H1 (cell line): Measurements from ENCODE around the gene SORCS3. TPM values are rescaled to one million over a fixed set of nuclear protein-coding genes. Genes with fewer than 3 reads are reported as not detected.

Experiments used
- ASH2L ChIP-seq: fragments of 200-600, 300-600 bp; sonication (generic); IDR thresholded peaks from one replicate; pipeline ENCODE4 v1.7.1; 2017; ENCODE audit warnings: low read length
- ATF3 ChIP-seq: IDR thresholded peaks from 2 replicates; pipeline ENCODE4 v1.6.1; 2011; ENCODE audit warnings: low read depth, mild to moderate bottlenecking, low read length; ENCODE audit not compliant: insufficient read depth
- CBX5 ChIP-seq: fragments of 300-800, 300-1000 bp; sonication (generic); IDR thresholded peaks from 2 replicates; pipeline ENCODE4 v1.7.1; 2016; ENCODE audit warnings: antibody characterized with exemption, low read length, low read depth
- CBX8 ChIP-seq: fragments of 300-800, 300-1000 bp; sonication (generic); IDR thresholded peaks from 2 replicates; pipeline ENCODE4 v1.7.1; 2016; ENCODE audit warnings: low read depth, low read length, borderline replicate concordance
- CEBPB ChIP-seq: IDR thresholded peaks from 2 replicates; pipeline ENCODE4 v1.6.1; 2012; ENCODE audit warnings: low read depth, low read length
- E2F6 ChIP-seq: IDR thresholded peaks from 2 replicates; pipeline ENCODE4 v1.6.1; 2012; ENCODE audit warnings: inconsistent platforms
- EGR1 ChIP-seq: IDR thresholded peaks from 2 replicates; pipeline ENCODE4 v1.6.1; 2011; ENCODE audit warnings: low read depth, low read length, borderline replicate concordance
- EP300 ChIP-seq, 2 experiments: IDR thresholded peaks; 1 replicate in 1 of 2; 2 replicates in 1 of 2; pipeline ENCODE4 v1.6.1; 2011 to 2012; ENCODE audit warnings: low read depth in 2 of 2, low read length in 2 of 2, mild to moderate bottlenecking in 2 of 2, borderline replicate concordance in 1 of 2, inconsistent platforms in 1 of 2, moderate library complexity in 1 of 2
- GABPA ChIP-seq: IDR thresholded peaks from 2 replicates; pipeline ENCODE4 v1.6.1; 2011; ENCODE audit warnings: mild to moderate bottlenecking, low read length, moderate library complexity, borderline replicate concordance; ENCODE audit not compliant: insufficient read depth
- HDAC2 ChIP-seq, 2 experiments: fragments of 300-600 bp in 1 of 2; sonication (generic) in 1 of 2; IDR thresholded peaks; 2 replicates each; pipeline ENCODE4 v1.6.1; 2011 to 2012; ENCODE audit warnings: low read depth in 2 of 2, low read length in 2 of 2, mild to moderate bottlenecking in 2 of 2, moderate library complexity in 2 of 2, borderline replicate concordance in 1 of 2, inconsistent platforms in 1 of 2
- HDAC6 ChIP-seq: IDR thresholded peaks from one replicate; pipeline ENCODE4 v1.7.1; 2012; ENCODE audit warnings: low read depth, mild to moderate bottlenecking, inconsistent platforms, low read length, moderate library complexity
- JUND ChIP-seq: IDR thresholded peaks from 2 replicates; pipeline ENCODE4 v1.6.1; 2011; ENCODE audit warnings: mild to moderate bottlenecking, improper control_type of control experiment, low read length
- KDM5A ChIP-seq: fragments of 200-600 bp; IDR thresholded peaks from 2 replicates; pipeline ENCODE4 v1.7.1; 2012; ENCODE audit warnings: mild to moderate bottlenecking, low read length, inconsistent platforms, mixed read lengths
- NANOG ChIP-seq: IDR thresholded peaks from 2 replicates; pipeline ENCODE4 v1.6.1; 2011; ENCODE audit warnings: low read length, low read depth, mild to moderate bottlenecking, inconsistent platforms; ENCODE audit not compliant: insufficient read depth, poor library complexity, severe bottlenecking
- PHF8 ChIP-seq: fragments of 200-600 bp; sonication (generic); conservative IDR thresholded peaks from 2 replicates; pipeline ENCODE4 v1.7.1; 2012; ENCODE audit warnings: low read depth, mild to moderate bottlenecking, inconsistent platforms, low read length, moderate library complexity
- SIN3A ChIP-seq, 2 experiments: IDR thresholded peaks in 1 of 2; conservative IDR thresholded peaks in 1 of 2; 2 replicates each; pipeline ENCODE4 v1.6.1; 2011 to 2012; ENCODE audit warnings: low read length in 2 of 2, improper control_type of control experiment in 1 of 2, low read depth in 1 of 2, mild to moderate bottlenecking in 1 of 2
- SIX5 ChIP-seq: IDR thresholded peaks from 2 replicates; pipeline ENCODE4 v1.6.1; 2011; ENCODE audit warnings: mild to moderate bottlenecking, low read depth, low read length
- SP1 ChIP-seq: IDR thresholded peaks from 2 replicates; pipeline ENCODE4 v1.6.1; 2011; ENCODE audit warnings: low read depth, low read length
- SRF ChIP-seq: IDR thresholded peaks from 2 replicates; pipeline ENCODE4 v1.6.1; 2011; ENCODE audit warnings: mild to moderate bottlenecking, low read depth, low read length, moderate library complexity
- TAF1 ChIP-seq: IDR thresholded peaks from 2 replicates; pipeline ENCODE4 v1.6.1; 2011; ENCODE audit warnings: mild to moderate bottlenecking, low read depth, low read length
- TBP ChIP-seq: IDR thresholded peaks from 2 replicates; pipeline ENCODE4 v1.6.1; 2011; ENCODE audit warnings: low read depth, low read length, improper control_type of control experiment
- TCF12 ChIP-seq: IDR thresholded peaks from 2 replicates; pipeline ENCODE4 v1.6.1; 2011; ENCODE audit warnings: low read depth, mild to moderate bottlenecking, low read length
- TEAD4 ChIP-seq: IDR thresholded peaks from 2 replicates; pipeline ENCODE4 v1.6.1; 2012; ENCODE audit warnings: low read depth, low read length, inconsistent platforms, mixed read lengths
- YY1 ChIP-seq: IDR thresholded peaks from 2 replicates; pipeline ENCODE4 v1.6.1; 2011; ENCODE audit warnings: low read depth, mild to moderate bottlenecking, low read length
- polyA plus RNA-seq, 7 experiments: library from polyadenylated mRNA; depleted of rRNA in 3 of 7; stranded (reverse) in 5 of 7; unstranded in 2 of 7; fragments of >200 nt in 5 of 7; fragments of 200-250 nt in 2 of 7; gene quantifications; 1 replicate in 5 of 7; 2 replicates in 1 of 7; 4 replicates in 1 of 7; pipeline versions ENCODE4 v1.2.1 to v1.2.3, GENCODE V29; 2011 to 2013; ENCODE audit warnings: missing spikeins in 2 of 7, mixed read lengths in 2 of 7
- total RNA-seq: library from RNA; stranded (reverse); fragmentation: NEBNext Ultra II Directional; extraction: Animal tissue kit (Norgen Biotek cat#: 25700); gene quantifications from 2 replicates; pipeline ENCODE4 v1.2.1, GENCODE V29; 2021

Gene SORCS3
- total and polyA plus RNA-seq, 2 of the 8 experiments (the other 6 are each of a cell fraction or from before 2014, with no cell fraction given): 0.26 to 0.88 TPM

GRCh38 chr10:104638861-104639589, 2.1 kb upstream of the SORCS3 start (continued):
- TF ChIP-seq E2F6 (no peak), HDAC2 (IDR thresholded peaks at IDR 0.05; ENCODE audit: borderline replicate concordance in 1 of 2, low read depth in 2 of 2, low read length in 2 of 2) (no peak), CBX5 (no peak), SIX5 (no peak), JUND (no peak), ASH2L (peak; percentile 39), EP300 (IDR thresholded peaks at IDR 0.05; ENCODE audit: borderline replicate concordance in 1 of 2, low read depth in 2 of 2, low read length in 2 of 2) (no peak), SP1 (no peak), YY1 (peak; percentile 46; the same call in 1 of the 2 replicates), EGR1 (no peak), HDAC6 (no peak), SIN3A (conservative IDR thresholded peaks at IDR 0.05 in 1 of 2, IDR thresholded peaks at IDR 0.05 in 1 of 2; ENCODE audit: low read depth in 1 of 2, low read length in 2 of 2) (no peak; a peak in 1 of 4 replicates), KDM5A (no peak), NANOG (no peak), ATF3 (no peak), SRF (no peak), TBP (peak; percentile 72; the same call in 1 of the 2 replicates), PHF8 (no peak), TCF12 (no peak), TAF1 (no peak), CBX8 (no peak), TEAD4 (no peak), CEBPB (no peak), GABPA (no peak)
